Measurements from ENCODE around the gene DNAJB14. TPM values are rescaled to one million over a fixed set of nuclear protein-coding genes. Genes with fewer than 3 reads are reported as not detected.

Gene DNAJB14
- total and polyA plus RNA-seq, 2 of the 13 experiments (the other 11 are each of a cell fraction or from before 2014, with no cell fraction given), result 9.1 to 38.1 TPM

GRCh38 chr4:99891351-99891750 lies 55.1 kb downstream of the DNAJB14 start:
- TF ChIP-seq POLR2AphosphoS2 (IDR thresholded peaks at IDR 0.05; ENCODE audit: low read depth, low read length) (no peak), ZNF282 (IDR thresholded peaks at IDR 0.05; ENCODE audit: partially characterized antibody) (no peak), ZNF572 (CRISPR knock-in tag; IDR thresholded peaks at IDR 0.05) (no peak), PPARG (CRISPR knock-in tag; conservative IDR thresholded peaks at IDR 0.05) (no peak), SNAI1 (CRISPR knock-in tag; IDR thresholded peaks at IDR 0.05; ENCODE audit: borderline replicate concordance) (no peak), ZNF878 (CRISPR knock-in tag; IDR thresholded peaks at IDR 0.05) (no peak), RNF2 (conservative IDR thresholded peaks at IDR 0.05; ENCODE audit: low read depth) (no peak), FOSL2 (CRISPR knock-in tag; IDR thresholded peaks at IDR 0.05) (no peak), ZNF317 (CRISPR knock-in tag; IDR thresholded peaks at IDR 0.05) (no peak), ZMYM2 (CRISPR knock-in tag; IDR thresholded peaks at IDR 0.05) (no peak), ZNF24 (IDR thresholded peaks at IDR 0.05) (no peak), KDM5A (IDR thresholded peaks at IDR 0.05; ENCODE audit: borderline replicate concordance, low read length) (no peak), ZNF772 (CRISPR knock-in tag; IDR thresholded peaks at IDR 0.05) (no peak), DBP (CRISPR knock-in tag; IDR thresholded peaks at IDR 0.05; ENCODE audit: not compliant biosample characterization) (no peak), KLF16 (CRISPR knock-in tag; IDR thresholded peaks at IDR 0.05) (no peak), SYNCRIP (IDR thresholded peaks at IDR 0.05; ENCODE audit: insufficient read depth, low read depth, low read length) (no peak), ZNF703 (CRISPR knock-in tag; IDR thresholded peaks at IDR 0.05; ENCODE audit: borderline replicate concordance) (no peak), ZNF124 (CRISPR knock-in tag; IDR thresholded peaks at IDR 0.05) (no peak)
- WGBS (ENCODE audit: low lambda C conversion rate), result 98% methylated on average over 2 of the region's 2 CpGs
- intact Hi-C loops (cut with micrococcal nuclease; ENCODE audit: unreplicated experiment), result no loop called here
- Histone ChIP-seq H3K4me3 (replicated peaks in 1 of 3; ENCODE audit: insufficient read depth in 1 of 3, low read depth in 2 of 3, low read length in 3 of 3) (no peak overlapping the region), H4K20me1 (ENCODE audit: insufficient read depth, low read length) (no peaks in the 10 kb centered on the region), H3K9me3 (ENCODE audit: low read length) (no peaks in the 10 kb centered on the region), H3K4me2 (ENCODE audit: low read depth, low read length) (0 out of 2 replicates have a peak overlapping the region, but pooled peaks have one; percentile 10), H3K79me2 (ENCODE audit: insufficient read depth, low read length) (peaks cover 35% of the 10 kb centered on the region), H3K27me3 (ENCODE audit: control insufficient read depth in 1 of 2, insufficient read depth in 2 of 2, low read length in 2 of 2) (no peaks in the 10 kb centered on the region; a peak in 1 of 5 replicates), H3K4me1 (ENCODE audit: insufficient read depth, low read length) (peaks cover 23% of the 10 kb centered on the region), H3K36me3 (replicated peaks in 1 of 2; ENCODE audit: control insufficient read depth in 1 of 2, insufficient read depth in 2 of 2, low read length in 2 of 2) (peaks cover 0 to 4% of the 10 kb centered on the region in 2 experiments; a peak in 1 of 5 replicates), H3K9ac (ENCODE audit: insufficient read depth, low read depth, low read length) (no peak overlapping the region), H3K27ac (ENCODE audit: extremely low read length, insufficient read depth, low read length) (no peak overlapping the region), H2AFZ (ENCODE audit: low read length) (no peak overlapping the region)
- no peak for ATAC-seq
- no peak for DNase-seq (ENCODE audit: low spot score)
- CTCF ChIA-PET (ENCODE audit: low intra/inter-chr PET ratio, low total read pairs), result no interaction called here
- POLR2A ChIA-PET, result no interaction called here
- in situ Hi-C loops (cut with HindIII; ENCODE audit: extremely low pct_ligation_motif_present, low pct_unique_long_range_greater_than_20kb), result loop anchor here (5.0 kb wide), 1 partner anchor 56 kb away; the partner anchor contains the start of gene DNAJB14
- FAIRE-seq, result no peak
- no TSS peak for BruUV-seq (replicated peaks)

Data from HepG2 (cell line).